Endothelial cell of umbilical vein (primary cell): ENCODE data around the gene RAPGEF3.

ENCODE experiments used
- CTCF ChIP-seq, 2 donors: IDR thresholded peaks; 1 replicate in 1 of 2; 2 replicates in 1 of 2; pipeline ENCODE4 v1.5.1; 2011; ENCODE audit warnings: low read length in 2 of 2, mild to moderate bottlenecking in 2 of 2, moderate library complexity in 2 of 2, control low read depth in 1 of 2, inconsistent platforms in 1 of 2, low read depth in 1 of 2; ENCODE audit not compliant: insufficient read depth in 1 of 2; ENCODE audit errors: extremely low read depth in 1 of 2
- EZH2 ChIP-seq: IDR thresholded peaks from 2 replicates; pipeline ENCODE4 v1.6.1; 2012; ENCODE audit warnings: borderline replicate concordance, low read depth, mild to moderate bottlenecking, moderate library complexity, low read length, inconsistent platforms; ENCODE audit not compliant: severe bottlenecking
- FOS ChIP-seq: IDR thresholded peaks from 2 replicates; pipeline ENCODE4 v1.6.1; 2011; ENCODE audit warnings: mild to moderate bottlenecking, low read length, moderate library complexity, borderline replicate concordance; ENCODE audit not compliant: insufficient read depth
- JUN ChIP-seq: IDR thresholded peaks from 2 replicates; pipeline ENCODE4 v1.6.1; 2011; ENCODE audit warnings: borderline replicate concordance, low read depth; ENCODE audit not compliant: insufficient read length, insufficient read depth
- MAX ChIP-seq: IDR thresholded peaks from 2 replicates; pipeline ENCODE4 v1.6.1; 2011; ENCODE audit not compliant: insufficient read depth, insufficient read length
- MYC ChIP-seq: IDR thresholded peaks from one replicate; pipeline ENCODE4 v1.6.1; 2011; ENCODE audit warnings: mild to moderate bottlenecking, low read depth, low read length
- POLR2A ChIP-seq: IDR thresholded peaks from 2 replicates; pipeline ENCODE4 v1.6.1; 2012; ENCODE audit warnings: low read depth, mild to moderate bottlenecking, control low read depth, low read length
- POLR2AphosphoS5 ChIP-seq: IDR thresholded peaks from 2 replicates; pipeline ENCODE4 v1.6.1; 2012; ENCODE audit warnings: low read depth, mild to moderate bottlenecking, control low read depth, low read length, moderate library complexity; ENCODE audit not compliant: insufficient read depth

- TF ChIP-seq MAX (no peak), CTCF (IDR thresholded peaks at IDR 0.05; ENCODE audit: extremely low read depth in 1 of 2, insufficient read depth in 1 of 2, low read depth in 1 of 2, low read length in 2 of 2) (no peak), EZH2 (no peak), MYC (no peak), FOS (no peak), POLR2A (peak; percentile 43), POLR2AphosphoS5 (peak; percentile 49), JUN (no peak)
Measured at GRCh38 chr12:47777741-47778558, 19.3 kb upstream of the RAPGEF3 start.
